SHP77 treated with DMSO at 0.1 percent for 48 hours (cell line): Measurements from ENCODE around the gene FN3K.

ENCODE experiments used
- DNase-seq: peaks from one replicate; lab custom pipeline; 2025; lab: John Stamatoyannopoulos, UW

Gene FN3K

GRCh38 chr17:82734987-82735866, at the start of gene FN3K:
Gene FN3K, plus strand, starts transcription at chr17:82735615. Its CDS starts 22 bp downstream, at chr17:82735637.
- peak; percentile 67 for DNase-seq

GRCh38 chr17:82686366-82687324, 48.8 kb upstream of the FN3K start:
- no peak for DNase-seq

- DNase-seq: no peak
Measured at GRCh38 chr17:82687375-82687861, 48.0 kb upstream of the FN3K start.

DNA sequence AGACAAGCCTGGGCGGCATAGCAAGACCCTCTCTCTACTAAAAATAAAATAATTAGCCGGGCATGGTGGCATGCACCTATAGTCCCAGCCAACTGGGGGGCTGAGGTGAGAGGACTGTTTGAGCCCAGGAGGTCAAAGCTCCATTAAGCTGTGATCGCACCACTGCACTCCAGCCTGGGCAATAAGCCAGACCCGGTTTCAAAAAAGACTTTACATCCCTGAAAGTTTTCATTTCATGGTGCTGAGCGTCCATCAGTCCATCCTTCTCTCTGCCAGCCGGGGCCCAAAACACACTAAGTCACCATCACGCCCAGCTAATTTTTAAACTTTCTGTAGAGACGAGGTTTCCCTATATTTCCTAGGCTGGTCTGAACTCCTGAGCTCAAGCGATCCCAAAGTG, 47.5 kb upstream of the FN3K start:
- DNase-seq: no peak

GRCh38 chr17:82689077-82689476, 46.3 kb upstream of the FN3K start:
- no peak for DNase-seq

GRCh38 chr17:82690786-82691489, 44.5 kb upstream of the FN3K start:
- no peak for DNase-seq

GRCh38 chr17:82691714-82692113, 43.7 kb upstream of the FN3K start:
- DNase-seq: no peak

GRCh38 chr17:82692268-82692667, 43.1 kb upstream of the FN3K start:
- no peak for DNase-seq

GRCh38 chr17:82693168-82693867, 42.1 kb upstream of the FN3K start:
- DNase-seq: no peak

GRCh38 chr17:82694647-82695046, 40.8 kb upstream of the FN3K start:
- DNase-seq: no peak

DNA sequence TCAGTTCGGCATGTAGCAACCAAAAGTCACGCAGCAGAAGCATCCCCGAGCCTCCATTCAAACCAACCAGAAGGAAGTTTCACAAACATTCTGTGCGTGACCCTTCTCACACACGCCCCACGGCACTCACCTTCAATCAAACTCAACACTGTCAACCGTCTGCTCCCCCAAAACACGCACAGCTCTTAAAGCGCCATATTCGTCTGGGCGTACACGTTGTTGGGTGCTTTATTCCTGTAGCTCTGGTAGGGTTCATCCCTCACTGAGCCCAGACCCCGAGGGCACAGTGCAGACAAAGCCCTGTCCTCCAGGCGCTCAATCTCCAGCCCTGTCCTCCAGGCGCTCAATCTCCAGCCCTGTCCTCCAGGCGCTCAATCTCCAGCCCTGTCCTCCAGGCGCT, 39.2 kb upstream of the FN3K start:
- no peak for DNase-seq

- no peak for DNase-seq
Measured at GRCh38 chr17:82696916-82697807, 38.3 kb upstream of the FN3K start.

- no peak for DNase-seq
Measured at GRCh38 chr17:82697808-82698064, 37.7 kb upstream of the FN3K start.

- peak; percentile 98 for DNase-seq
Measured at GRCh38 chr17:82698065-82698973, 37.1 kb upstream of the FN3K start, which contains the start of gene RAB40B. Gene RAB40B, minus strand, starts transcription at chr17:82698698. Its CDS starts 102 bp downstream, at chr17:82698596.

DNA sequence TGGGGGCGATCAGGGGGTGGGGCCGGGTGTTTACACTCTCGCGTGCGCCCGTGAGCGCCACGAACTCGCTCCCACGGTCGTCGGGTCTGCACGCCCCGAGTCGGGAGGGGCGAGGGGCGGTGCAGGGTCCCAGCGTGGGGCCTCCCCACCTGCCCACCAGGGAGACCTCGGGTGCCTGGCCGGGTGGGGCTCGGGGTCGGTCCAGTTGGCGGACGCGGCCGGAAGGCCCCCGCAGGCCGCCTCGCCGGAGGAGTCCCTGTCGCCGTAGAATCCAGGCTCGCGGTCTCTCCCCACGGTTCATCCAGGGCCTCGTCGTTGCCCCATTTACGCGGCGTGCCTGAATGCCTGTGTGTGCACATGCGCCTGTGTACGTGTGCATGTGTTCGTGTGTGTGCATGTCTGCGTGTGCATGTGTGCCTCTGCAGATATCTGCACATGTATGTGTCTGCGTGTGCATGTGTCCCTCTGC, 36.4 kb upstream of the FN3K start:
- no peak for DNase-seq

DNA sequence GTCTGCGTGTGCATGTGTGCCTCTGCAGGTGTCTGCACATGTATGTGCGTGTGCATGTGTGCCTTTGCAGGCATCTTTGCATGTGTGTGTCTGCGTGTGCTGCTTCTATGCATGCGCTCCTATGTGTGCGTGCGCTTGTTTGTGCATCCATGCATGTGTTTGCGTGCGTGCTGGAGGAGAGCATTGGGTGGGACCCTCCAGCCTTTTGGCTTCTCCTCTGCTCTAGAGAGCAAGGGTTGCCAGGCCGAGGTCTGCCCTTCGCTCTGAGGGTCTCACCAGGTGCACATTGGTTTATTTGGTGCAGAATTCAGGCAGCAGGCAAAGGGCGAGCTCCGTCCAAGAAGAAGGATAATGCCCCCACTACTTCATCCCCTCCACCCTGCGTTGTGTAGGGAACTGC, 35.9 kb upstream of the FN3K start:
- DNase-seq: no peak

DNA sequence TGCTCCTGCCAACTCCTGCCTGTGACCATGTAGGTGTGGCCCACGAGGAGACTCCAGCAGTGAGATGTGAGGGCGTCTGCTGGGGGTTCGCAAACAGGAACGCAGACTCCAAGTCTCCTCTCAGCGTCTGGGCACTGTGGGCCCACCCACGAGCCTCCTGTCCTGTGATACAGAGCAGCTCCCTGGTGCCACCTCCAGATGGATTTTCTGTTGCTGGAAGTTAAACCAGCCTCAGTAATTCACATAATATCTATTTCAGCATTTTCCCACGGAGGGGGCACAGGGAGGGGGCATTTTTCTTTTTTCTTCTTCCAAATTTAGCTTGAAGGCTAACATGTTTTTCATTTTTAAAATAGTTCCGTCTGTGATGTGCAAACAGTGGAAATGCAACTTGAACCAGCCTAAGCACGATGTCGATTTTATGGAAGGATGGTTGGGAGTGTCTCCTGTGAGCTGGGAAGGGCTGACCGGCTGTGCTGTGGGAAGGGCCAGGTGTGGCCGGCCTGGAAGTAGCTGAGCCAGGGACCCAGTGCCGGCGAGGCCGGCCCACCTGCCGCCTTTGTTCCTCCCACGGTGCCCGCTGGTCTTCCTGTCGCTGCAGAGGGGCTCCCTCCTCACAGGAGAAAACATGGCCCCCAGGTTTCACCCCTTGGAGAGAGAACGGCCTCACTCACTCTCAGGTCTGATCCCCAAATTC, 33.0 kb upstream of the FN3K start:
- no peak for DNase-seq

- DNase-seq: no peak
Measured at GRCh38 chr17:82703036-82703745, 32.2 kb upstream of the FN3K start.
